Stimulated activated CD4-positive, alpha-beta T cell treated with anti-CD3 and anti-CD28 coated beads, Interleukin-15, amount 100 ng/mL, for 48 hours (primary cell): ENCODE measurements around the gene PDE4D.
"Not testable (repeated sequence)": the region's sequence is repeated elsewhere in the genome, so short reads cannot be mapped to it uniquely, and the experiment has no call there.

Experiments used
- DNase-seq, 2 donors: peaks; one replicate each; pipeline ENCODE4 v3.0.0-alpha.2; 2020; ENCODE audit warnings: low read depth in 2 of 2

The PDE4D gene

GRCh38 chr5:59608745-59609144, 284.8 kb downstream of the PDE4D start:
- no peak for DNase-seq

GRCh38 chr5:59607138-59607765, 286.3 kb downstream of the PDE4D start:
- no peak for DNase-seq

GRCh38 chr5:59605915-59606314, 287.6 kb downstream of the PDE4D start:
- no peak for DNase-seq

- no peak for DNase-seq
Observed at GRCh38 chr5:59604111-59604510, 289.4 kb downstream of the PDE4D start.

- no peak for DNase-seq
Observed at GRCh38 chr5:59600998-59601397, 292.5 kb downstream of the PDE4D start.

- no peak for DNase-seq
Observed at GRCh38 chr5:59600153-59600552, 293.4 kb downstream of the PDE4D start.

GRCh38 chr5:59599729-59600128, 293.8 kb downstream of the PDE4D start:
- DNase-seq, result no peak

- no peak for DNase-seq
Observed at GRCh38 chr5:59598547-59598874, 295.0 kb downstream of the PDE4D start.

- no peak for DNase-seq
Observed at GRCh38 chr5:59597690-59598546, 295.6 kb downstream of the PDE4D start.

- no peak for DNase-seq
Observed at GRCh38 chr5:59596586-59597350, 296.8 kb downstream of the PDE4D start.

GRCh38 chr5:59594118-59594517, 299.4 kb downstream of the PDE4D start:
- not testable (repeated sequence) for DNase-seq

GRCh38 chr5:59593439-59594007, 300.0 kb downstream of the PDE4D start:
- DNase-seq, result no peak

GRCh38 chr5:59592101-59592500, 301.4 kb downstream of the PDE4D start:
- no peak for DNase-seq

GRCh38 chr5:59591162-59591561, 302.4 kb downstream of the PDE4D start:
- DNase-seq, result no peak

GRCh38 chr5:59588922-59589321, 304.6 kb downstream of the PDE4D start:
- no peak for DNase-seq

- DNase-seq, result no peak
Observed at GRCh38 chr5:59587489-59588337, 305.8 kb downstream of the PDE4D start.

- DNase-seq, result no peak
Observed at GRCh38 chr5:59586841-59587240, 306.7 kb downstream of the PDE4D start.

- DNase-seq, result no peak
Observed at GRCh38 chr5:59584858-59585846, 308.4 kb downstream of the PDE4D start.

- DNase-seq, result no peak
Observed at GRCh38 chr5:59583810-59584562, 309.5 kb downstream of the PDE4D start.
